ENCODE measurements around the gene PPT2.
"Not testable (repeated sequence)": the region's sequence is repeated elsewhere in the genome, so short reads cannot be mapped to it uniquely, and the experiment has no call there.

The PPT2 gene

GRCh38 chr6:32187009-32187709 lies 33.2 kb downstream of the PPT2 start:
- Histone ChIP-seq H3K36me3 (ENCODE audit: control insufficient read depth, insufficient read depth, low read length) (peaks cover 24% of the 10 kb centered on the region), H3K4me3 (replicated peaks; ENCODE audit: low read depth, low read length) (no peak overlapping the region), H3K27me3 (replicated peaks; ENCODE audit: control insufficient read depth, insufficient read depth, low read length) (no peaks in the 10 kb centered on the region)
- DNase-seq (ENCODE audit: extremely low read depth, insufficient read length), result no peak
- no peak for TF ChIP-seq CTCF (IDR thresholded peaks at IDR 0.05; ENCODE audit: insufficient read depth, low read length, poor library complexity, severe bottlenecking)

- H3K27me3 ChIP-seq (replicated peaks; ENCODE audit: control insufficient read depth, insufficient read depth, low read length); DNase-seq (ENCODE audit: extremely low read depth, insufficient read length); H3K4me3 ChIP-seq (replicated peaks; ENCODE audit: low read depth, low read length): not testable (repeated sequence)
- peaks cover 20% of the 10 kb centered on the region for H3K36me3 ChIP-seq (ENCODE audit: control insufficient read depth, insufficient read depth, low read length)
Measured at GRCh38 chr6:32187725-32188380, 33.9 kb downstream of the PPT2 start.

- TF ChIP-seq CTCF (IDR thresholded peaks at IDR 0.05; ENCODE audit: insufficient read depth, low read length, poor library complexity, severe bottlenecking), result no peak
- no peak for DNase-seq (ENCODE audit: extremely low read depth, insufficient read length)
Measured at GRCh38 chr6:32188381-32189068, 34.6 kb downstream of the PPT2 start.

GRCh38 chr6:32189069-32189741 lies 35.3 kb downstream of the PPT2 start:
- DNase-seq (ENCODE audit: extremely low read depth, insufficient read length), result no peak
- H3K27me3 ChIP-seq (replicated peaks; ENCODE audit: control insufficient read depth, insufficient read depth, low read length), result no peaks in the 10 kb centered on the region
- peaks cover 12% of the 10 kb centered on the region for H3K36me3 ChIP-seq (ENCODE audit: control insufficient read depth, insufficient read depth, low read length)
- TF ChIP-seq CTCF (IDR thresholded peaks at IDR 0.05; ENCODE audit: insufficient read depth, low read length, poor library complexity, severe bottlenecking), result no peak
- H3K4me3 ChIP-seq (replicated peaks; ENCODE audit: low read depth, low read length), result peak overlapping the region; percentile 92

More at GRCh38 chr6:32188381-32189068, 34.6 kb downstream of the PPT2 start:
- Histone ChIP-seq H3K36me3 (ENCODE audit: control insufficient read depth, insufficient read depth, low read length) (peaks cover 15% of the 10 kb centered on the region), H3K4me3 (replicated peaks; ENCODE audit: low read depth, low read length) (peak overlapping the region; percentile 92), H3K27me3 (replicated peaks; ENCODE audit: control insufficient read depth, insufficient read depth, low read length) (no peaks in the 10 kb centered on the region)

GRCh38 chr6:32189742-32190053 lies 35.8 kb downstream of the PPT2 start:
- Histone ChIP-seq H3K36me3 (ENCODE audit: control insufficient read depth, insufficient read depth, low read length) (peaks cover 12% of the 10 kb centered on the region), H3K27me3 (replicated peaks; ENCODE audit: control insufficient read depth, insufficient read depth, low read length) (no peaks in the 10 kb centered on the region), H3K4me3 (replicated peaks; ENCODE audit: low read depth, low read length) (peak overlapping the region; percentile 92)
- no peak for TF ChIP-seq CTCF (IDR thresholded peaks at IDR 0.05; ENCODE audit: insufficient read depth, low read length, poor library complexity, severe bottlenecking)
- DNase-seq (ENCODE audit: extremely low read depth, insufficient read length), result no peak
